Measurements from ENCODE around the gene TMEM63C. TPM values are rescaled to one million over a fixed set of nuclear protein-coding genes. Genes with fewer than 3 reads are reported as not detected.

The TMEM63C gene
- total RNA-seq, 1 donor from 2014 or later, result 1.1 TPM

DNA sequence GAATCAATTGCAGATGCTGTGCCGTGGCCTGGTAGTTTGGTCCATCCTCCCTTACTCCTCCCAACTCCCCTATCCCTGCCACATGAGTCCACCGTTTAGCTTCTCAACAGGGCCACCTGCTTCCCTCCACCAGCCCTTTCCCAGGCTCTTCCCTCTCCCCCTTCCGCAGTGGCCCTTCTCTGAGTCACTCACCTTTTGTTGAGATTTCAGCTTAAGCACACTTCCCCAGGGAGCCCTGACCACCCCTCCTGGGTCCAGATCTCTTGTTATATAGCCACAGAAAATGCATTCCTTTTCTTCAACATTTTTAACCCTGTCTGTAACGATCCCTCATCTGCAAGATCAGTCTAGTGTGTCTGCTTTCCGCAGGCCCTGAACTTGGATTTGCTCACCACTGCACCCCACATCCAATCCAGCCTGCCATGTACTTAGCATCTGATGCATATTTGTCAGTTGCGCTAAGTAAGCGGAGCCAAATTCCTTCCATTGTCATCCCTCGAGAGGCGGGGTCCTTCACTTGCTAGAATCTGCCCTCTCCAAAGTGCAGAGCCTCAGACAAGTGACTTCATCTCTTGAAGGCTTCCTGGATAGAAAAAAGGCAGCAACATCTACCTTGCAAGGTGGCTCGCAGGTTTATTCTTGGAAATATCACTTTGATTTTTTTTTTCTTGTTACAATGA, 41.1 kb downstream of the TMEM63C start:
- no peaks in the 10 kb centered on the region for H3K36me3 ChIP-seq (ENCODE audit: control insufficient read depth, insufficient read depth, low read length)
- TF ChIP-seq, protein P1, sequence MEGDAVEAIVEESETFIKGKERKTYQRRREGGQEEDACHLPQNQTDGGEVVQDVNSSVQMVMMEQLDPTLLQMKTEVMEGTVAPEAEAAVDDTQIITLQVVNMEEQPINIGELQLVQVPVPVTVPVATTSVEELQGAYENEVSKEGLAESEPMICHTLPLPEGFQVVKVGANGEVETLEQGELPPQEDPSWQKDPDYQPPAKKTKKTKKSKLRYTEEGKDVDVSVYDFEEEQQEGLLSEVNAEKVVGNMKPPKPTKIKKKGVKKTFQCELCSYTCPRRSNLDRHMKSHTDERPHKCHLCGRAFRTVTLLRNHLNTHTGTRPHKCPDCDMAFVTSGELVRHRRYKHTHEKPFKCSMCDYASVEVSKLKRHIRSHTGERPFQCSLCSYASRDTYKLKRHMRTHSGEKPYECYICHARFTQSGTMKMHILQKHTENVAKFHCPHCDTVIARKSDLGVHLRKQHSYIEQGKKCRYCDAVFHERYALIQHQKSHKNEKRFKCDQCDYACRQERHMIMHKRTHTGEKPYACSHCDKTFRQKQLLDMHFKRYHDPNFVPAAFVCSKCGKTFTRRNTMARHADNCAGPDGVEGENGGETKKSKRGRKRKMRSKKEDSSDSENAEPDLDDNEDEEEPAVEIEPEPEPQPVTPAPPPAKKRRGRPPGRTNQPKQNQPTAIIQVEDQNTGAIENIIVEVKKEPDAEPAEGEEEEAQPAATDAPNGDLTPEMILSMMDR (IDR thresholded peaks at IDR 0.05; ENCODE audit: insufficient read depth, low read length, poor library complexity, severe bottlenecking), result no peak

GRCh38 chr14:77224212-77224611, 42.6 kb downstream of the TMEM63C start:
- TF ChIP-seq, protein P1 (IDR thresholded peaks at IDR 0.05; ENCODE audit: insufficient read depth, low read length, poor library complexity, severe bottlenecking), result no peak
- no peak for DNase-seq (ENCODE audit: low read depth)
- H3K27me3 ChIP-seq (ENCODE audit: control insufficient read depth, insufficient read depth, low read length), result peaks cover 9% of the 10 kb centered on the region
- no peak overlapping the region for H3K4me3 ChIP-seq (ENCODE audit: low read depth, low read length)
- H3K36me3 ChIP-seq (ENCODE audit: control insufficient read depth, insufficient read depth, low read length), result no peaks in the 10 kb centered on the region

More for the DNA sequence above, 41.1 kb downstream of the TMEM63C start:
- Histone ChIP-seq H3K27me3 (ENCODE audit: control insufficient read depth, insufficient read depth, low read length) (peaks cover 14% of the 10 kb centered on the region), H3K4me3 (ENCODE audit: low read depth, low read length) (no peak overlapping the region)
- no peak for DNase-seq (ENCODE audit: low read depth)

- Histone ChIP-seq H3K27me3 (ENCODE audit: control insufficient read depth, insufficient read depth, low read length) (no peaks in the 10 kb centered on the region), H3K4me3 (ENCODE audit: low read depth, low read length) (no peak overlapping the region), H3K36me3 (ENCODE audit: control insufficient read depth, insufficient read depth, low read length) (no peaks in the 10 kb centered on the region)
- TF ChIP-seq, protein P1 (IDR thresholded peaks at IDR 0.05; ENCODE audit: insufficient read depth, low read length, poor library complexity, severe bottlenecking), result no peak
- DNase-seq (ENCODE audit: low read depth), result no peak
Measured at GRCh38 chr14:77225254-77225653, 43.7 kb downstream of the TMEM63C start.

- DNase-seq (ENCODE audit: low read depth), result no peak
- no peaks in the 10 kb centered on the region for H3K36me3 ChIP-seq (ENCODE audit: control insufficient read depth, insufficient read depth, low read length)
- TF ChIP-seq, protein P1 (IDR thresholded peaks at IDR 0.05; ENCODE audit: insufficient read depth, low read length, poor library complexity, severe bottlenecking), result no peak
- H3K27me3 ChIP-seq (ENCODE audit: control insufficient read depth, insufficient read depth, low read length), result no peaks in the 10 kb centered on the region
- H3K4me3 ChIP-seq (ENCODE audit: low read depth, low read length), result no peak overlapping the region
Measured at GRCh38 chr14:77225892-77226557, 44.4 kb downstream of the TMEM63C start.

DNA sequence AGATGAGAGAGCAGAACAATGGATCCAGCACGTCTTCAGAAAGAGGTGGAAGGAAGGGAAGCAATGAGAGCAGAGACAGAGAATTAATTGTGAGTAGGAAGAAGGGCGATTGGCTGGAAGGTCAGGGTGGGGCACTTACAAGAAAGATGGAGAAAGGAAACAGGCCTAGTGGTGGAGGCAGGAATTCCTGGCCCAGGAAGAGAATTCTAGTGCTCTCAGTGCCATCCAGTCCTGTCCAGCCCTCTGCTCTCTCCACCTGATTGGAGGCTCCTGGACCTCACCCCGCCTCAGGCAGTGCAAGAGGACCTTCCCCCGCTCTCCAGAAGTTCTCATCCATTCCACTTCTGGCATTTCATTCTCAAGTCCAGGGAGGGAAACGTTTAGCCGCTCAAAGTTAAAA, 46.5 kb downstream of the TMEM63C start:
- TF ChIP-seq, protein P1 (IDR thresholded peaks at IDR 0.05; ENCODE audit: insufficient read depth, low read length, poor library complexity, severe bottlenecking), result no peak
- DNase-seq (ENCODE audit: low read depth), result no peak
- H3K4me3 ChIP-seq (ENCODE audit: low read depth, low read length), result no peak overlapping the region
- no peaks in the 10 kb centered on the region for H3K36me3 ChIP-seq (ENCODE audit: control insufficient read depth, insufficient read depth, low read length)
- no peaks in the 10 kb centered on the region for H3K27me3 ChIP-seq (ENCODE audit: control insufficient read depth, insufficient read depth, low read length)
